Occipital lobe (tissue), 1 donor: Measurements from ENCODE around the gene ZNF527. TPM values are rescaled to one million over a fixed set of nuclear protein-coding genes. Genes with fewer than 3 reads are reported as not detected.

Experiments
- total RNA-seq: library from RNA; depleted of rRNA; stranded (reverse); fragments of >200 nt; gene quantifications from one replicate; pipeline ENCODE4 v1.2.3, GENCODE V29; 2014

The ZNF527 gene
- total RNA-seq, 1 donor from 2014 or later = 26.8 TPM

Other genes starting within 250 kb of the ZNF527 start
- gene ZNF585A, start 198.4 kb upstream of the ZNF527 start, total RNA-seq = 12.5 TPM
- 30.9 TPM for gene ZNF585B, start 160.6 kb upstream of the ZNF527 start, total RNA-seq
- gene ZNF383, start 152.9 kb upstream of the ZNF527 start, total RNA-seq = 18.9 TPM
- 28.7 TPM for gene ZNF569, start 96.3 kb downstream of the ZNF527 start, total RNA-seq
- gene ZNF570, start 98.3 kb downstream of the ZNF527 start, total RNA-seq = 32.4 TPM
- 51.3 TPM for gene ZNF793, start 135.8 kb downstream of the ZNF527 start, total RNA-seq
- gene ZNF571, start 223.7 kb downstream of the ZNF527 start, total RNA-seq = 11.7 TPM
- 22.0 TPM for gene ZNF540, start 223.8 kb downstream of the ZNF527 start, total RNA-seq